Embryonic facial prominence (tissue), 1 donor: ENCODE results near the gene MYH14.
"Not testable (repeated sequence)": the region's sequence is repeated elsewhere in the genome, so short reads cannot be mapped to it uniquely, and the experiment has no call there.

Experiments
- DNase-seq: peaks from one replicate; pipeline ENCODE4 v3.0.0-alpha.2; 2016; ENCODE audit errors: extremely low spot score

MYH14 gene

GRCh38 chr19:50224986-50225747 is 21.7 kb downstream of the MYH14 start:
- DNase-seq = no peak

- DNase-seq = no peak
These were observed 23.1 kb downstream of the MYH14 start for GRCh38 chr19:50226536-50226935.

DNA sequence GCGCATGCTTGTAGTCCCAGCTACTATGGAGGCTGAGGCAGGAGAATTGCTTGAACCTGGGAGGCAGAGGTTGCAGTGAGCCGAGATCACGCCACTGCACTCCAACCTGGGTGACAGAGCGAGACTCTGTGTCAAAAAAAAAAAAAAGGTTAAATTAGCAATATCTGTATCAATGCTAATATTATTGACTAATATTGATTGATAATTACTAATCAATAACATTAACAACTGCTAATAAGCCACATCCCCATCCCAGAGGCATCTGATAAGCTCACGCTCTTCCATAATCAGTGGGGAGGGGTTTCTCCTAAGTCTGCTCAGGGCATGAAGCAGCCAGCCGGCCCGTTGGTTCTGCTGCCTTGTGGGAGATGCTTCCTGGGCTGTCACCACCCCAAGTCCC is 24.7 kb downstream of the MYH14 start:
- DNase-seq = not testable (repeated sequence)

GRCh38 chr19:50230379-50231351 is 27.2 kb downstream of the MYH14 start:
- no peak for DNase-seq

- DNase-seq = not testable (repeated sequence)
These were observed 28.0 kb downstream of the MYH14 start for GRCh38 chr19:50231417-50231816.

- DNase-seq = no peak
These were observed 28.4 kb downstream of the MYH14 start for GRCh38 chr19:50231821-50232220.

DNA sequence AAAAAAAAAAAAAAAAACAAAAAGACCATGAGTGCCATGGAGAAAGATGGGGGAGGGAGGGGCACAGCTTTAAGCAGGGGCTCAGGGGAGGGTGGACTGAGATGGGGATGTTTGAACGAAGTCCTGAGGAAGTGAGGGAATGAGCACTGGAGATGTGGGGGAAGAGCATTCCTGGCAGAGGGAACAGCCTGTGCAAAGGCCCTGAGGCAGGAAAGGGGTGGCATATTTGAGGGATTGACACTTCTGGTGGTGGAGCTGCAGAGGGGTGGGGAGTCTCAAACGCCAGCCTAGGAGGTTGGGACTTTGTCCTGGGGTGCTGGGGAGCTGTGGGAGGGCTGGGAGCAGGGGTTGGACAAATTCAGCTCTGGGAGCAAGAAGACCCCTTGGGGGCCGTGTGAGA is 29.2 kb downstream of the MYH14 start:
- no peak for DNase-seq

DNA sequence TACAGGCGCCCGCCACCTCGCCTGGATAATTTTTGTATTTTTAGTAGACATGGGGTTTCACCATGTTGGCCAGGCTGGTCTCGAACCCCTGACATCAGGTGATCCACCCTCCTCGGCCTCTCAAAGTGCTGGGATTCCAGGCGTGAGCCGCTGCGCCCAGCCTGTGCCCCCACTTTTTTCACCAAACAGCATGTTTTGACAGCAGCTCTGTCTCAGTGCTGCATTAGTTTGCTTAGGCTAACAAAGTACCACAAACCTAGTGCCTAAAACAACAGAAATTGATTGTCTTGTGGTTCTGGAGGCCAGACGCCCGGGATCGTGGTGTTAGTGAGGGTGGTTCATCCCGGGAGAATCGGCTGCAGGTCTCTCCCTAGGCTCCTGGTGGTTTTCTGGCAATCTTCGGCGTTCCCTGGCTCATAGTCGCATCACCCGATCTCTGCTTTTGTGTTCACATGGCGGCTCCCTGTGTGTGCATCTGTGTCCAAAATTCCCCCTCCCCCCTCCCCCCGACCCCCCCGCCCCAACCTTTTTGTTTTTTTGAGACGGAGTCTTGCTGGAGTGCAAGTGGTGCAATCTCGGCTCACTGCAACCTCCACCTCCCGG is 30.0 kb downstream of the MYH14 start:
- DNase-seq = no peak

GRCh38 chr19:50237493-50237892 is 34.1 kb downstream of the MYH14 start:
- DNase-seq = not testable (repeated sequence)

- no peak for DNase-seq
These were observed 34.6 kb downstream of the MYH14 start for GRCh38 chr19:50238043-50238442.

- no peak for DNase-seq
These were observed 36.6 kb downstream of the MYH14 start for GRCh38 chr19:50239921-50240590.

GRCh38 chr19:50242581-50242980 is 39.2 kb downstream of the MYH14 start:
- DNase-seq = no peak

- no peak for DNase-seq
These were observed 41.3 kb downstream of the MYH14 start for GRCh38 chr19:50244695-50245094.

GRCh38 chr19:50248413-50248812 is 45.0 kb downstream of the MYH14 start:
- DNase-seq = no peak

DNA sequence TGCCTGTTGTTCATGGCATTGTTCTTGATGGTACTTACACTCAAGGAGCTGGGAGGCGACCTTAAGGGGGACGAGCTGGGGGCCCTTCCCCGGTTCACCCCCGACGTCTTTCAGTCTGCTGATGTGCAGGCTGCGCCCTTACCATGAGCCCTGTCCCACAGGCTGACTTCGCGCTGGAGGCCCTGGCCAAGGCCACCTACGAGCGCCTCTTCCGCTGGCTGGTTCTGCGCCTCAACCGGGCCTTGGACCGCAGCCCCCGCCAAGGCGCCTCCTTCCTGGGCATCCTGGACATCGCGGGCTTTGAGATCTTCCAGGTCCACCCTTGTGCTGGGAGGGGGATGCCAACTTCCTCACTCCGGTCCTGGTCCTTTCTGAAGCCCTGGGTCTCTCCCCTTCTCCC is 45.4 kb downstream of the MYH14 start:
- no peak for DNase-seq

- no peak for DNase-seq
These were observed 46.2 kb downstream of the MYH14 start for GRCh38 chr19:50249636-50250035.

GRCh38 chr19:50250450-50251136 is 47.2 kb downstream of the MYH14 start:
- DNase-seq = no peak

DNA sequence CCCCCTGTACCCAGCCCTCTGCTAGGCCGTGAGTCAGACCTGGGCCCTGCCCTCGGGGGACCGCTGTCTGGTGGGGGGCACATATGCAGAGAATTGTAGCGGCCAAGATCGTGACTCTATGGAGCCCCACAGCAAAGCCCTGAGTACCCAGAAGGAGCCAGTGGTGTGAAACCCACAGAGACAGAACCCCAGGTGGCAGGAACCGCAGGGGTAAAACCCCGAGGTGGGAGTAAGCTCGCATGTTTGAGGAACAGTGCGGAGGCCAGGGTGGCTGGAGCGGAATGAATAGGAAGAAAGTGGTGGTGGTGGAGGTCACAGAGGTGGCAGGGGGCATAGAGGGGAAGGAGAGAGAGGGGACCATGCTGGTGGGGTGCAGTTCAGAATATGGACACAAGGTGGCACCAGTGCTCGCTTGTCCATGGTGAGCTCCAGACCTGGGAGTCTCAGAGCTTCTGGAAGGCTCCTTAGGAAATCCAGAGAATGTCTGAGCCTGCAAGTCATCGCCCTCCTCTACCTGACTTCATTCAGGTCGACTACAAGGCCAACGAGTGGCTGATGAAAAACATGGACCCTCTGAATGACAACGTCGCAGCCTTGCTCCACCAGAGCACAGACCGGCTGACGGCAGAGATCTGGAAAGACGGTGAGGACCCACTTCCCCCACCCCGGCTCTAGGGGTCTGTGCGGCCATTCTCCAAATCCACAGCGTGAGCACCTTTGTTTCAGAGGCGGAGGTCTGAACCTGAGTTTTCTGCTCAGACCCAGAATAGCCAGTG is 48.9 kb downstream of the MYH14 start:
- no peak for DNase-seq

GRCh38 chr19:50252887-50253268 is 49.5 kb downstream of the MYH14 start:
- DNase-seq = no peak

DNA sequence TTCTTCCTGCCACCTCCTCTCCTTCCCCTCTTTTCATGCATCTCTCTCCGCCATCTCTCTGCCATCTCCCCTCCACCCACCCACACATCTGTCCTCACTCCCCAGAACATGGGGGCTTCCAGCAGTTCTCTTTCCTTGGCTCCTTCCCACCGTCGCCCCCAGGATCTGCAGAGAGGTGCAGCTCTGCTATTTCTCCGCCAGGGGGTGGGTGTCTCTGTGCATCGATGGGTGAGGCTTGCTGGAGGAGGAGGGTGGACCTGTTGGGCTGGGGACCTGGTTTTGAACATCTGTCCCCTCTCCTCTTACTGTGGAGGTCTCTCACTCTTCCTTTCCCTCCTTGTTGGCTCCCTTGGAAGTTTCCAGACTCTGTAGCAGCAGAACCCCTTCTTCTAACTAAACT is 51.7 kb downstream of the MYH14 start:
- no peak for DNase-seq
